Tongue (tissue), 2 donors: Measurements from ENCODE around the gene ATXN1. TPM values are rescaled to one million over a fixed set of nuclear protein-coding genes. Genes with fewer than 3 reads are reported as not detected.

ENCODE experiments used
- DNase-seq: peaks from one replicate; pipeline ENCODE4 v3.0.0-alpha.2; 2015
- total RNA-seq: library from RNA; depleted of rRNA; stranded (reverse); fragments of >200 nt; gene quantifications from one replicate; pipeline ENCODE4 v1.2.3, GENCODE V29; 2014

The ATXN1 gene
- total RNA-seq, 1 donor from 2014 or later, result 52.0 TPM

DNA sequence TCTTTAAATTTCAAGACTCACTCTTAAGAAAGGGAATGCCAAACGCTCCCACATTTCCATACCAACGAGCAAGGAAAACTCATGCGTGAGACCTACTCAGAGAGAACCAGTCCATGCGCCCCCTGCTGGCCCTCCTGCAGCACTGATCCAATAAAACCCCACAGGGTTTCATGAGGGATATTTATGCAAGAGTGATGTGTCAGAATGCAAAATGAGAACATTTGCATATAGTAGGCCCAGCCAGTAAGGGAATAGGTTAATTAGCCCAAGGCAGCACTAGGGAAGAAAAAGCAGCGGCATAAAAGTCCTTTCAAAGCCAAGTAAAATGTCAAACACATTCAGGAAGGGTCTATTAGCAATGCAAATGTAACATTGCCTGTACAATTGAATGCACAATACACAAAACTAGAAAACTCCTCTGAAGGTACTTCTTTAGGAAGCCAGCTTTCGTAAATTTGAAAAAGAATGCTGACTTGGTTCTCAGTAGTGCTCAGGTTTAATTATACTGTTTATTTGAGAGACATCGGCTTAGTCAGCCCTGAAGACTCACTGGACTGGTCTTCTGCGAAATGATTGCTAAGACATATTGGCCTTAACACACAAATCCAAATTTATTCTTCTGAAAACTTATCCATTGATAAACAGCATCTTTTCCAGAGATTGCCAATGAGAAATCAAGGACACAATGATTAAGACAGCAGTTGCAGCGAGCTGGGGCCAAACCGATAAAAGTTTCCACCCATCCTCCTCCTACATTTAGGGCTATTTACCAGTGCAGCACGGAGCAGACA lies 429.7 kb downstream of the ATXN1 start:
- peak; percentile 84 for DNase-seq

DNA sequence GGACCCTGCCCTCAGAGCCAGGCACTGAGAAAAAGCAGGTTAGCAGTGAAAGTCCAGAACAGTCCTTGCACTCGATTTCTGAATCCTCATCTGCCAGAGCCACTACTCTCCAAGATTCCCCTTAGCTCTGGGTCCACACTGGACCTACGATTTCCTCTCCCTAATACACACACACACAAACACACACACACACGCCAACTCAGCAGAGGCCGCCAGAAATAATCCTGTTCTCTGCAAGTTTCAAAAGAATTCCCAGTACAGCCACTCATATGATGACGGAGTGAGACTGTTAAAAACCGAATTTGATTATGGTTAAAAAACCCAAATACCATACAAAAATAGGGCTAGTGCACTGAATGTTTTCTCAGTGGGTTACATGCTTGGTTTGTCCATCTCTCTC lies 432.0 kb downstream of the ATXN1 start:
- DNase-seq, result no peak

DNA sequence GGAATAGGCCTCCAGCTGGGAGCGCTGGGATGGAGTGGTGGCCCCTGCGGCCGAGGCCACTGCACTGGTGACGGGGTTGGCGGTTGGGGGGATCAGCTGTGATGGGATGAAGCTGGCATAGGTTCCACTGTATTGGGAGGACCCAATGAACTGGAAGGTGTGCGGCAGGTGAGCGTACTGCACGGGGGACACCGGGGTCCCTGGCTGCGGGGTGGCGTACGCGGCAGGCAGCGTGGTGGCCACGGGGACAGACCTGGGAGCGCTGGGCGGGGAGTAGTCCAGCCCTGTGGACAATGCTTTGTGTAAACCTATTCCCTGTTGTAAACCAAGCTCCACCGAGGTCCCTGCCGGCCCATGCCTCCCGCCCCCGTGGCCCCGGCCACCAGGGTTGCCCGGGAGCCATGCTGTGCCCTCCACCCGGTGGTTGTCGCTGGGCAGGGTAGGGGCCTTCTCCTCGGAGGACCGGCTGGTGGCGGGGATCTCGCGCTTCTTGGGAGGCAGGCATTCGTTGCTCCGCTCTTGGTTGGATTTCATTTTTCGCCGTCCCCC lies 433.4 kb downstream of the ATXN1 start:
- DNase-seq, result no peak

DNA sequence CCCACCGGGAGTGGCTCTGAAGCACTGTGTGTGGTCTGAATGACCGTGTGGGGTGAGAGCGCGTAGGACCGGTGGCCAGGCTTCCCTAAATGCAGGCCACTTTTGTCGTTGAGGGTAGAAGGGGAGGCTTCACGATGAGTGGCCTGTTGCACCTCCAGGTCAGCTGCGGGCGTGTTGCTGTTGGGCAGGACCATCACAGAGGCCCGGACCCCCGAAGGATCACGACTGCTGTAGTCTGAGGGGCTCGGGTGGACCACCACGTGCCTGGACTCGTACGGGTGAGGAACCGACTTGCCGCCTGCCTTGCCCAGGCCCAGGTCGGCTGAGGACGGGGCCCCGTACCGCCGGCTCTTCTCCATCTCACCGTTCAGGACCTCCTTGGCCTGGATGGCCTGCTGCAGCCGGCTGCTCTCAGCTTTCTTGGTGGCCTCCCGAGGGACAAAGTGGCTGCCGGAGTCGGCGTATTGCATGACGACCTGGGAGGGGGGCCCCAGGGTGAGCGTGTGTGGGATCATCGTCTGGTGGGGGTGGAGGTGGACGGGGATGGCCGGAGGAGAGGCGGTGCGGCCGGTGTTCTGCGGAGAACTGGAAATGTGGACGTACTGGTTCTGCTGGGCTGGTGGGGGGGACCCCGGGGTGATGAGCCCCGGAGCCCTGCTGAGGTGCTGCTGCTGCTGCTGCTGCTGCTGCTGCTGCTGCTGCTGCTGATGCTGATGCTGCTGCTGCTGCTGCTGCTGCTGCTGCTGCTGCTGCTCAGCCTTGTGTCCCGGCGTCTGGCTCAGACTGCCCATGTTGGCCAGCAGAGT lies 434.1 kb downstream of the ATXN1 start:
- DNase-seq, result no peak

DNA sequence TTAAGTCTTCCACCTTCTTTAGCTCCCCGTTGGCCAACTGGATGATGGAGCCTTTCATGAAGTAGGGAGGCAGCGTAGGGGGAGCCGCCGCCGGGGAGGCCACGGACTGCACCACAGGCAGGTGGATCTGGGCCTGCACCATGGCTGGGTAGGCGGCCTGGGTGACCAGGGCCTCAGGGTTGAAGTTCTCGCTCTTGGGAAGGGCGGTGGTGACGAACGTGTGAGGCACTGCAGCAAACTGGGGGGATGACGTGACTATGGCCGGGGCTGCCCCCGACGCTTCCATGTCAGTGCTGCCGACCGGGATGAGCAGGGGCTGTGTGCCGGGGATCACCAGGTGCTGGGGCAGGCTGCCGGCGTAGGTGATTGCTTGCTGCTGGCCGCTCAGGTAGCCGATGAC lies 434.7 kb downstream of the ATXN1 start:
- no peak for DNase-seq

DNA sequence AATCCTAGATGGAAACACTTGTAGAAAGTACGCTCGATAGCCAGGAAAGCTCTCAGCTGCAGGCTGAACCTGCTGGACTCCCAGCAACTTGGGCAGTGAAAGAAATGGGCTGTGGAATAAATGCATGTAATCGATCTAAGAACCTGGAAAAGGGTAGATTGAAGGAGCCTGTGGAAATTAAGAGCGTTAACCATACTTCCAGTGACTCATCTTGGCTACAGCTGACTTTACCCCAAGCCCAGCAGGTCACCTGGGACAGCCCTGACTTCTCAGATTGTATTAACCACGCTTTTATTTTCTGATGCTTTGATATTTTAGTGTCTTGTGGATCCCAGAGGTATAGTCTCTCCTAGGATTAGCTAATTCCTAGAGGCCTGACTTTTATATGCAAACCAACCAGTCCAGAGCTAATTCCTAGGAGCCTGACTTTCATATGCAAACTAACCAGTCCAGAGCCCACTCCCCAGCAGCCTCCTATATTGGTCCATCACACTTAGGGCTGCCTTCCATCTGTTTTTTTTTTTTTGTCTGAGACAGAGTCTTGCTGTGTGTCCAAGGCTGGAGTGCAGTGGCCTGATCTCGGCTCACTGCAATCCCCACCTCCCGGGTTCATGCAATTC lies 436.5 kb downstream of the ATXN1 start:
- DNase-seq, result no peak

DNA sequence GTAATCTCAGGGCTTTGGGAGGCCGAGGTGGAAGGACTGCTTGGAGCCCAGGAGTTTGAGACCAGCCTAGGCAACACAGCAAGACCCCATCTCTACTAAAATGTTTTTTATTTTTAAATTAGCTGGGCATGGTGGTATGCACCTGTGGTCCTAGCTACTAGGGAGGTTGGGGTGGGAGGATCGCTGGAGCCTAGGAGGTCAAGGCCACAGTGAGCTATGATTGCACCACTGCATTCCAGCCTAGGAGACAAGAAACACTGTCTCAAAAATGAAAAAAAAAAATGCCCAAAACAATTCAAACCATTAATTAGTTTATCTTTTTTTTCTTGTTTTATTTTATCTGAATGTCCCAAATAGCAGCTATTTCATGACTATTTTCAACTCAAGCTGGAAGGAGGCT lies 437.1 kb downstream of the ATXN1 start:
- no peak for DNase-seq

DNA sequence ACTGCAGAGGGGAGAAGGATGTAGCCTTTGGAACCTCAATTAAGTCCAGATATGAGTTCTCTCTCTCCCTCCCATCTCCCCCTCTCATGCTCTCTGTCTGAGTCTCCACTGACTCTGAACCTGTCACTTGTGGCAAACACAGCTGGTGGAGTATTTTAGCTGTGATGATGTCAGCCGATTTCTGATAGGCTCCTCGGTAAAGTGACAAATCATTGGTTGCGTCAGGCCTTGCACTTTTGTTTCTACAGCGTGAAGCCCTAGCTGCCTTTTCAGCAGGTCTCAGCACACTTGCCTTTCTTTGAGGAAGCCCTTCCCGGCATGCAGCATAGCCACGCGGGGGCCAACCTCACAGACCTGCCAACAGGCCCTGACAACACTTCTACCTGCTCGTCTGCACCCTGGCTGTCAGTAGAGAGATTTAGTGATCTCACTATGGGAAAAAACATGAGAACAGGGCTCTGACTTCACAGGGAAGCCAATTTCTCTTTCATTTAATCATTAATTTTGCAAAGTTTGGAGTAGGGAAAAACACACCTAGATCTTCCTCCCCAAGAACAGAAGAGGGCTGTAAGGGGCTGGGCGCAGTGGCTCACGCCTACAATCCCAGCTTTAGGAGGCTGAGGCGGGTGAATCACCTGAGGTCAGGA lies 438.5 kb downstream of the ATXN1 start:
- DNase-seq, result peak; percentile 94

DNA sequence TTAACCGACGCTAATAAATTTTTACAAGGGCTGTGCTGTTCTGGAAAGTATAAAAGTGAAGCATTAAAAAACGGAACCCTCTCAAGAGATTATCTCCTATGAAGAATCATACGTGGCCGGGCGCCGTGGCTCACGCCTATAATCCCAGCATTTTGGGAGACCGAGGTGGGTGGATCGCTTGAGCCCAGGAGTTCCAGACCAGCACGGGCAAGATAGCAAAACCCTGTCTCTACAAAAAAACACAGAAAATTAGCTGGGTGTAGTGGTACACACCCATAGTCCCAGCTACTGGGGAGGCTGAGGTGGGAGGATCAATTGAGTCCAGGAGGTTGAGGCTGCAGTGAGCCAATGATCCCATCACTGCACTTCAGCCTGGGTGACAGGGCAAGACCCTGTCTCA lies 439.4 kb downstream of the ATXN1 start:
- DNase-seq, result no peak

DNA sequence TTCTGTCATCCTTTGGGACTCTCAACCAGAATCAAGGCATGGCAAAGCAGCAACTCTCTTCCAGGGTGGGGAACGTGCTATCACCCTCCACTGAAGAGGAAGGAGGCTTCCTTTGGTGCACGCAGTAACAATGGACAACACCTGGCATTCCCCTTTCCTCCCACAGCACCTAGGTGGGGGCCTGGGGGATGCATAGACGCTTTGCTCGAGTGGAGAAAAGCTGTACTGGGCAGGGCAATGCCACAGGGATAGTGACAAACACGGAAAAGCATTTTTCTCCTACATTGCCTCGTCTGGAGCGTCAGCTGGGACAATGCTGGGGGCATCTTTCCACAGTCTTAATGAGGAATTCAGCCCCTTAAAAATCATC lies 439.9 kb downstream of the ATXN1 start:
- no peak for DNase-seq

DNA sequence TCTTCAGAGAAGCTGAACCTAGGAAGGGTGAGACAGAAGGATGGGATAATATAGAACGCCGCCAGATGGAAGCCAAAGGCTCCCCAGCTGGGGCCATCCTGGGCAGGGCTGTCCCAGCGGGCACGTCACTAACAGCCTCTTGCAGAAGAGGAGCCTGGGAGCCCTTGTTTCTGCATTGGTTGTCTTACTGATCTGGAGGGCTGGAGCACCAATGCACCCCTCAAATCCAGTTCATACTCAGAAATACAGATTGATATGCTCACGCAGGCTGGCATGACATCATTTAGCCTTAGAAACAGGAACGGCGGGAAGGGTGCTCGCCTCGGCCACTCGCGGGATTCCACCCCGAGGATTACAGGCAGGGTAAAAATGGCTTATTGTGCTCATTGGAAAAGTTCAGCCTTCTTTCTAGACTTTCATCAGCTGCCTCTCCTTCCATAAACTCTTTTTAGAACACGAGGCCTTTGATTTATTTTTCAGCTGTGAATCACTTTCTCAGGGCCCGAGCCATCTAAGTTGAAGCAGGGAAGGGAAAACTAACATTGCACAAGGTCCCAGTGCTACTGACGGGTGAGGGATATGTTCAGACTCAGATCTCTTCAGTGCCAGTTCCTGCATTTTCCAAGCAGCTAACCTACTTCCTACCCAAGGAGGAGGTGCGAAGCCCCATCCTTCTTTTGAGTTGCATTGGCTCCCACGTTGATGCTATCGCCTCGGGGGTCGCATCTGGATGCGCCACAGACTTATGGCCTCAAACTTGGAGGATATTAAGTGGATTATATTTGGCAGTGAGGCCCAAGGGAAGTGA lies 440.5 kb downstream of the ATXN1 start:
- DNase-seq, result peak; percentile 67

DNA sequence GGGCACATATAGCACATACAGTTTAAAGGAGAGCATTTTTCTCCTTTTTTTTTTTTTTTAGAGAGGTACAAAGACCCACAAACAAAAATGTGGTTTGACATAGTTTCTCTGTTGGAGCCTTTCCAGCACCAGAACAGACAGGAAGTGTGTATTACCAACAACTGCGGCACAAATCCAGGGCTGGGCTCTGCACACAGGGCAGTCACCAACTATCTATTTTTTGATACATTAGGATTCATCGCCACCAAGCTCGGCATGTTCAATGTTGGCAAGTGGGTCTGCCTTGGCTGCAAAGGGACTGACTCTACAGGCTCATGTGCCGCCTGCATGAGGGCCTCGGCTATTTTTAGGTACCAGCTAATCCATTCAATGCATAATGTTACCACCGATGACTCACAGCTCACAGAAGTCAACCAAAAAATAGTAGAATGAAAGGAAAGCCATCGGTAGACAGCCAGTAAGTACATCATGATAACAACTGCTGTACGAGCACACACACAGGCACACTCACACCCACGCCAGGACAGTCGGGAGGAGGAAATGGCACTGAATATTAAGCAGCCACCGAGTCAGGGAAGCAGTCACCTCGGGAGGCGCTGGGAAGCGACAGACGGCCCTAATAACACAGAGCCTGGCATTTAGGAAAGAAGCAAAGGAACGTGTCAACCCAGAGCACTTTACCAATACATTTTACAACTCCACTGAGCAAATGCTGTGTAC lies 441.3 kb downstream of the ATXN1 start:
- peak; percentile 94 for DNase-seq

DNA sequence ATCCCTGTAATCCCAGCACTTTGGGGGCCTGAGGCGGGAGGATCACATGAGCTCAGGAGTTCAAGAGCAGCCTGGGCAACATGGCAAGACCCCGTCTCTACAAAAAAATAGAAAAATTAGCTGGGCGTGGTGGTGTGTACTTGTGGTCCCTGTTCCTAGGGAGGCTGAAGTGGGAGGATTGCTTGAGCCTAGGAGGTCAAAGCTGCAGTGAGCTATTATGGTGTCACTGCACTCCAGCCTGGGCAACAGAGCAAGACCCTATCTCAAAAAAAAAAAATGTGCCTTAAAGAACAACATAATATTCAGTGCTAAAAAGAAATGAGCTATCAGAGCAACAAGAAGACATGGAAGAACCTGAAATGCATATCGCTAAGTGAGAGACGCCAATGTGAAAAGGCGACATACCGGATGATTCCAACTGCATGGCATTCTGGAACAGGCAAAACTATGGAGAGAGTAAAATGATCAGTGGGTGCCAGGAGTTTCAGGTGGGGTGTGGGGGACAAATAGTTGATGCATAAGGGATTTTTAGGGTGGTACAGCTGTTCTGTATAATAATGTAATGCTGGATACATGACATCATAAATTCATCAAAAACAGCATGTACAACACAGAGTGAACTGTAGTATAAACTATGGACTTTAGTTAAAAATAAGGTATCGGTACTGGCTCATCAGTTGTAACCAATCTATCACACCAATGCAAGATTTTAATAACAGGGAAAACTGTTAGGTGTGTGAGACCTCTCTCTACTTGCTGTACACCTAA lies 442.1 kb downstream of the ATXN1 start:
- DNase-seq, result no peak

DNA sequence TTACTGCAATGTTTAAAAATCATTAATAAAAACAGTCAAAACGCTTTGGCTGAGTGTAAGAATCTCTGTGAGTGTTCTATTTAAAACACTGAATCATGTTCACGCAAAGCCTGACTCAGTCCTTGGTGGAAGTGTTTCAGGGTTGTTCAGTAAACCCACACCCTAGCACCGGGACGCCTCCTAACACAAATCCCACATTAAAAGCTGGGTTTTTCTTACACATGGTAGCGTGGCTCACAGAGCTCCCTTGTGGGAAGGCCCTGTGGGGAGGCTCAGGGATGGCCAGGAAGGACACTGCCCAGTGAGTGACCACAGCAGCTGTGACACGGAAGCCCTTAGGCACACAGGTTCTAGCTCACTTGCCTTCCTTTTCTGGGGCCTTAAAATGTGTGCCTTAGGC lies 442.7 kb downstream of the ATXN1 start:
- no peak for DNase-seq

DNA sequence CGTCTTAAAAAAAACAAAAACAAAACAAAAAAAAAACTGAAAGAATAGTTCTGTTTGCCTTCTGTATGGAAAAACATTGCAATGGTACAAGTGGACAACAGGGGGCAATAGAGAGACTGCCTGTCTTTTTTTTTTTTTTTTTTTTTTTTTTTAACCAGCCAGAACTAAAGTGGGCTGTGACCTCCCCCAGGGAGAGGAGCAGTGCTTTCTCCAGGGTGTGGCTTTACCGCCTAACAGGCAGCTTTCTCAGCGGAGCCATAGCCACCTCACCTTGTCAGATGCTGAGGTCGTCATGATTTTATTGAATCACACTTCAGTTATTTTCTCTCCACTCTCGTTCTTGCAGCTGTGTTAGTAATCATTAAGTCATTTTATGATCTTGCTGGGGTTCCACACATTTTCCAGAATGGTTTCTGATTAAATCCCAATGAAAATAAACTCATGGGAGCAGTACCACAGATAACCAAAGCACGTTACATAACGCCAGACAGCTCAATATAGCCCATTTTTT lies 444.5 kb downstream of the ATXN1 start:
- peak; percentile 60 for DNase-seq

DNA sequence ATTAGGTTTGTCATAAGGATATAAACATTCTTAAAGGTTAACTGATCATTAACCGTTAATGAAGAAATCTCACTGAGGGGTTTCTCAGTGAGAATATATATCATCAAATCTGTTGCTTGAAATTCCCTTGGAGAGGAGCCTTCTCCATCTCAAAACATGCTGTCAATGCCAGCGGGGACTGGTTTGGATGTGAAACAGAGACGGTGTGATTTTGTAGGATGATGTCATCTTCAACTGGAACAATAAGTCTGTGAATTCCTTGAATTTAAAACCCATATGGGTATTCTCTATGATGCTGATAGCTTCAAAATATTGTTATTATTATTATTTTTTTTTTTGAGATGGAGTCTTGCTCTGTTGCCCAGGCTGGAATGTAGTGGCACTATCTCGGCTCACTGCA lies 447.0 kb downstream of the ATXN1 start:
- DNase-seq, result no peak

DNA sequence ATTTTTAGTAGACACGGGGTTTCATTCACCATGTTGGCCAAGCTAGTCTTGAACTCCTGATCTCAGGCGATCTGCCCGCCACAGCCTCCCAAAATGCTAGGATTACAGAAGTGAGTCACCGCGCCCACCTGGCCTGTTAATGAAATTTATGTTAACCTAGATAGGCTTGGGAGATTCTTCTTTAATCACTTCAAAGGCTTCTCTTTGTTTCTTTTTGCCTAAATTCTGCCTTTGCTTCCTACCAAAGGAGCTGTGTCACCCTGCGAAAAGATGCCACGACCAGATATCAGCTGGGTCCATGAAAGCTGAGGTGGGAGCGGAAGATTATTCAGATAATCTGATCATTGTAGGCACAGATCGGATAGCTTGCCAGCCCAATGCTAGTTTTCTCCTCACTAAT lies 447.5 kb downstream of the ATXN1 start:
- no peak for DNase-seq

DNA sequence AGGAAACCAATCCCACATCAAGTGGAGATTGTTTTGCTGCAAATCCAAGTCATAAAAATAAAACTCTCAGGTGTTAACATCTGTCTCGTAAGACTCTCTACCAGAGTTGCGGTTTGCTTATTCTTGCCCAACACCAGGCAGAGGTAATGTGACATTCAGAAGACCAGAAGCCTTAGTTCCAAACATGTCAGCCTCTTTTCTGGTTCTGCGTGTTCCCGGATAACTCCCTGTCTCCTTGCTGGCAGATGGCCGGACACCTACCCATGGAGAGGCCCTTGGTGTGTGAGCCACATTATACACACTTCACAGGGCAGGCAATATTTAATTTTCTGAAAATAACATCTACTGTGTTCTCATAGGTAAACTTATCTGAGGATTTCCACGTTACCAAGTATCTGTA lies 449.5 kb downstream of the ATXN1 start:
- no peak for DNase-seq

DNA sequence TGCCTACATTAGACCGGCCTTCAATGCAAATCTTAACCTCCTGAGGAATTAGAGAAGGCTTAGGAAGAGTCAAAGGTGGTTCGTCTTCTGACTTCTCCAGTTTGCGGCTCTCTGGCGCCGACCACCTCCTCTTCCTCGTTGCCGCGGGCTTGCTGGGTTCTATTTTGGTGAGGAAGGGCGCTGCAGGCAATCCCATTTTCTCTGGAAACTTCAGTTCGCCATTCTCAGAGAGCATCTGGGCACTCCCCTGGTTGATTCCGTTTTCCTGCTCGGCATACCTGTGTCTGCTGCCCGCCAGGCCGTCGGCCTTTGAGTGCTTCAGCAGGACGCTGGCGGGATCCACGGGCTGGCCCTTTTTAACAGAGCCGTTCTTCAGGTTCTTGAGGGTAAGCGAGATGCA lies 454.9 kb downstream of the ATXN1 start:
- DNase-seq, result no peak

DNA sequence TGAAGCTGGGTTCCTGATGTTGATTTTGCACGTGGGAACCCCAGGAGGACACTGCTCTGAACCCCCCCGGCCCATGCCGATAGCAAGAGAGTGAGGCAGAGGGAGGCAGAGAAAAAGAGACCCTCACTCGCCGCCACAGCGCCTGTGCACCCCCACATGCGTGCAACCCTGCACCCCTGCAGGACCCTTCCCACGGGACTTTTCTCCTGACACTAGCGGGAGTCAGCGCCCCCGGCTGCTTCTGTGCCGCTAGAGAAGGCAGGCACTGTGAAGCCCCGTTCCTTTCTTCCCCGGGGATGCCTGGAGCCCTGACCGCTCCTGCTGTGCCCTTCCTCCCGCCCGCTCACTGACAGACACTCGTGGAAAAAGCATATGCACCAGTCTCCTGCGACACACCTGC lies 455.5 kb downstream of the ATXN1 start:
- no peak for DNase-seq
